ENCODE results near the gene LAMA5.

DNA sequence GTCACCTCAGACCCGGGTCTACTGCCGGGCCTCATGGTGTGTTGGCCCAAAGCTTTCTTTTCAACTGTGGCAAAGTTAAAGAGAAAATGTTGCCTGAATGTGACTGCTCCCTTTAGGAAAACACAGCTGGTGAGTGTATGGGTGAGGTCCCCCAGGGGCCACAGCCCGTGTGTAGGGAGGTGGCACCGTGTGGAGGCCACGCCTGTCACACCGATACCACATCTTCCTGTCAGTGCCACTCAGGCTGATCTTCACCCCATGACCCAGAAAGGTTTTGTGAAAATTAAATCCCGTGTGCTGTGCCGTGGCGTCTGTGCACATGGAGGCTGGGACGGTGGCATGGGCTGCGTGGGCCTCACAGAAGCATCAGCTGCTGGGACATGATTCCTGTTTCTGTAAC, 75.0 kb downstream of the LAMA5 start:
- TF ChIP-seq CEBPB (IDR thresholded peaks at IDR 0.05) (no peak), ZBTB7A (IDR thresholded peaks at IDR 0.05; ENCODE audit: low read depth) (no peak), NFIC (IDR thresholded peaks at IDR 0.05) (no peak), EGR1 (IDR thresholded peaks at IDR 0.05) (no peak), RAD21 (IDR thresholded peaks at IDR 0.05; ENCODE audit: low read depth) (no peak), EP300 (IDR thresholded peaks at IDR 0.05; ENCODE audit: borderline replicate concordance) (no peak), TAF1 (IDR thresholded peaks at IDR 0.05; ENCODE audit: low read depth) (no peak), CREB1 (IDR thresholded peaks at IDR 0.05; ENCODE audit: low read depth) (no peak), TCF12 (IDR thresholded peaks at IDR 0.05; ENCODE audit: low read depth) (no peak)
- TF ChIP-seq, protein P1, sequence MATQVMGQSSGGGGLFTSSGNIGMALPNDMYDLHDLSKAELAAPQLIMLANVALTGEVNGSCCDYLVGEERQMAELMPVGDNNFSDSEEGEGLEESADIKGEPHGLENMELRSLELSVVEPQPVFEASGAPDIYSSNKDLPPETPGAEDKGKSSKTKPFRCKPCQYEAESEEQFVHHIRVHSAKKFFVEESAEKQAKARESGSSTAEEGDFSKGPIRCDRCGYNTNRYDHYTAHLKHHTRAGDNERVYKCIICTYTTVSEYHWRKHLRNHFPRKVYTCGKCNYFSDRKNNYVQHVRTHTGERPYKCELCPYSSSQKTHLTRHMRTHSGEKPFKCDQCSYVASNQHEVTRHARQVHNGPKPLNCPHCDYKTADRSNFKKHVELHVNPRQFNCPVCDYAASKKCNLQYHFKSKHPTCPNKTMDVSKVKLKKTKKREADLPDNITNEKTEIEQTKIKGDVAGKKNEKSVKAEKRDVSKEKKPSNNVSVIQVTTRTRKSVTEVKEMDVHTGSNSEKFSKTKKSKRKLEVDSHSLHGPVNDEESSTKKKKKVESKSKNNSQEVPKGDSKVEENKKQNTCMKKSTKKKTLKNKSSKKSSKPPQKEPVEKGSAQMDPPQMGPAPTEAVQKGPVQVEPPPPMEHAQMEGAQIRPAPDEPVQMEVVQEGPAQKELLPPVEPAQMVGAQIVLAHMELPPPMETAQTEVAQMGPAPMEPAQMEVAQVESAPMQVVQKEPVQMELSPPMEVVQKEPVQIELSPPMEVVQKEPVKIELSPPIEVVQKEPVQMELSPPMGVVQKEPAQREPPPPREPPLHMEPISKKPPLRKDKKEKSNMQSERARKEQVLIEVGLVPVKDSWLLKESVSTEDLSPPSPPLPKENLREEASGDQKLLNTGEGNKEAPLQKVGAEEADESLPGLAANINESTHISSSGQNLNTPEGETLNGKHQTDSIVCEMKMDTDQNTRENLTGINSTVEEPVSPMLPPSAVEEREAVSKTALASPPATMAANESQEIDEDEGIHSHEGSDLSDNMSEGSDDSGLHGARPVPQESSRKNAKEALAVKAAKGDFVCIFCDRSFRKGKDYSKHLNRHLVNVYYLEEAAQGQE (IDR thresholded peaks at IDR 0.05; ENCODE audit: low read depth) = no peak
- TF ChIP-seq, protein P2, sequence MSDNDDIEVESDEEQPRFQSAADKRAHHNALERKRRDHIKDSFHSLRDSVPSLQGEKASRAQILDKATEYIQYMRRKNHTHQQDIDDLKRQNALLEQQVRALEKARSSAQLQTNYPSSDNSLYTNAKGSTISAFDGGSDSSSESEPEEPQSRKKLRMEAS (IDR thresholded peaks at IDR 0.05) = no peak
